ENCODE measurements around the gene TANGO2. TPM values are rescaled to one million over a fixed set of nuclear protein-coding genes. Genes with fewer than 3 reads are reported as not detected.

The TANGO2 gene, protein sequence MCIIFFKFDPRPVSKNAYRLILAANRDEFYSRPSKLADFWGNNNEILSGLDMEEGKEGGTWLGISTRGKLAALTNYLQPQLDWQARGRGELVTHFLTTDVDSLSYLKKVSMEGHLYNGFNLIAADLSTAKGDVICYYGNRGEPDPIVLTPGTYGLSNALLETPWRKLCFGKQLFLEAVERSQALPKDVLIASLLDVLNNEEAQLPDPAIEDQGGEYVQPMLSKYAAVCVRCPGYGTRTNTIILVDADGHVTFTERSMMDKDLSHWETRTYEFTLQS
- polyA plus RNA-seq (ENCODE audit: insufficient read length): 9.4 TPM

DNA sequence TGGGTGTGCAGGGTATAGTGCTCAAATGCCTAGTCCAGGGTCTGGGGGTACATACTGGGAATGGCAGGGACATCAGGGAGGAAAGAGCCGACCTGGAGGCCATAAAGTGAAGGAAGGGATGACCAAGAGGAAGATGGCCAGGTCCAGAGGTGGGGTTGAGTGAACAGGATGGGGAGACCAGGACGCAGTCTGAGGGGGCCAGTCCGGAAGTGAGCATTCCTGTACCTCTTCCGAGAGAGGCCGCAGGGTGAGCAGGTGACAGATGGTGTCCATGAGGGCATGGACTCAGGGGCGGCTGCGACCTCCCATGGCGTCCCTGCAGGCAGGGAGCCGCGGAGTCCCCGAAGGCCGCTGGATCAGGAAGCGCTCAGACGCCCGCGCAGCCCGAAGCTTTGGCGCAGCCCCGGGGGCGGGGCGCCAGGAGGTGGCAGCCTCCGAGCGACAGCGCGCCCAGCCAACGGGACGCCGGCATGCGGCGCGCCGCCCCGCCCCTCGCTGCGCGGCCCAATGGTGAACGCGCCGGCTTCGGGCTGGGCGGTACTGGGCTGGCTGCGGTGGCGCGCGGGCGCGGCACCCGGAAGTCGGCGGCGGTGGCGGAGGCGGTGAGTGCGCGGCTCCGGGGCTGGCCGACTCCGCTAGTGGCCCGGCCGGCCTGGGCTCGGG is at the start of gene TANGO2:
TSS of gene TANGO2 (plus strand) at position 578 of the 663 bp plus-strand sequence. CDS start 15,689 bp downstream, outside the sequence.
- DNase-seq (ENCODE audit: low read depth): peak; percentile 79

DNA sequence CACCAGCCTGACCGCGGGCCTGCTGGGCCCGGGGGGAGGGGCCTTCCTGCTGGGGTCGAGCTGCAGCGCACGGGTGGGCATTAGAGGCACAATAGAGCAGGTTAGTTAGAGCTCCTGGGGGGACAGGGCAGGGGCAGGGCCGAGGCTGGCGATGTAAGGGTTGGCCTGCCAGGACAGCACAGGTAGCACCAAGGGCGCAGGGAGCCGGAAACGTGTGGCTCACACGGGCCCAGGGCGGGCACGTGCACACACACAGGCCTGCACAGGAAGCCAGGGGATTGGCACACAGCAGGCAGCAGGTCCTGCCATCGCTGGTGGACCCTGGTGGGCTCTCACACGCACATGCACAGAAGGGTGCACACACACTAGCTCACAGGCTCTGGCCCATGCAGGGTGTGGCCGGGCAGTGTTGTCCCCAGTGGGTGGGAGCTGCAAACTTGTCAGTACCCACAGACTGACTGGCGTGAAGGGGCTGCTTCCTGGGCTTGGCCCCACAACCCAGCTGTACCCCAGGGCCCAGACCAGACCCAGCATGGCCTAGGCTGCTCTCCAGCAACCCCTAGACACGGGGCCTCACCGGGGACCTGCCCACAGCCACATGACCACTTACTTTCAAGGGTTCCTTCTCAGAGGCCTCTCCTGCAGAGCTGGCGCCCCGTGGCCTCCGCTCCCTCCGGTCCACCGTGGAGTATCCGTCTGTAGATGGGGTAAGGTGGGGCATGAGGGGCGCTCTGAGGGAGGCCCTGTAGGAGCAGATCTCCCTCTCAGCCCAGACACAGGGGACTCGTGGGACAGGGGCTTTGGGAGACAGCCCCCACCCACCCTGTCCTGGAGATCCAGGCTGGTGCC is 49.4 kb upstream of the TANGO2 start:
- DNase-seq (ENCODE audit: low read depth): no peak

DNA sequence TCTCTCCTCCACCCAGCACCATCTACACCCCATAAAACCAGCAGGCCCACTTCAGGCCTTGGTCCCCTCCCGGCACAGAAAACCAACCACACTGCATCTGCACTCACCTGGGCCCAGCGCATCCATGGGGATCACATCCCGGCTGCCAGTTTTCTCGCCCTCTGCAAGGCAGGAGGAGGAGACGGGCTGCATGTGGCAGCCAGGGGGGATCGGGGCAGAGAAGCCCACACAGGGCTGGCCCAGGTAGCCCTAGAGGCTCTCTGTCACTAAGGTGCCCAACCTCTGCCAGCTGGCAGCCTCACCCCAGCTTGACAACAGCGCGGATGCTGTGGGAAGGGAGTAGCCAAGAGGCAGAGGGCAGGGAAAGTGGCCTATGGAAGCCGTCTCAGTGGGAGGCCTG is 48.7 kb upstream of the TANGO2 start:
- DNase-seq (ENCODE audit: low read depth): no peak

DNA sequence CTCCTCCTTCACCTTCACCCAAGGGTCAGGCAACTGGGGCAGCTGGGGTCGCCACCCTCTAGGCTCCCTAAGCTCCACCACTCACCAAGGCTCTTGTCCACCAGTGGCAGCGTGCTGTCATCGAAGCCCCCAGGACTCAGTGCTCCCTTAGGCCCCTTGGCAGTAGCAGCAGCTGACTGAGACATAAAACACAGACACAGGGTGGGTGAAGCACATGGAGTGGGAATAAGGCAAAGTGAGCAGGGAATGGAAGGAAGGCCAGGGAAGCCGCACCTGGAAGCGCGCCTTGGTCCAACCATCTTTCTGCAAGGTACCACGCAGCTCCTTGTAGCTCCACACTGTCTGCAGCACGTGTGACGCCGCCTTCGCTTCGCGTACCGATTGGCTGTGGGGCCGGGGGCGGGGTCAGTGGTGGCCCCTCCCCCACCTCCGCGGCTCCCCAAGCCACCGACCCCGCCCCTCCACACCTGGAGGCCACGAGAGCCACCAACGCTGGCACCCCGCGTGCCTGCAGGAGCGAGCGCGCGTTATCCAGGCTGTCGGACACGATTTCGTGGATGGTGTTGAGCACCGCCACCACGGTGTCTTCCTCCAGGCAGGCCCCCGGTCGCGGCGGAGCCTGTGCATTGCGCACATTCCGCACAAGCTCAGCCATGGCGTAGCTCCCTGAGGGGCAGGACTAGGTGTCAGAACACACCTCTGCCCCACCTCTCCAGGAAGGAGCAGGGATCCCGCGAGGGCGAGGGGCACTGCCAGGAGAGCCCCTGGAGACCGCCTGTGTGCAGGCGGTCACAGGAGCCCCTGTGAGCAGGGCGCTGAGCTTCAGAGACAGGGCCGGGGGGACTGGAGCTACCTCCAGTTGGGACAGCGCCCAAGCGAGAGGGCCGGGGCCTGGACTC is 48.0 kb upstream of the TANGO2 start:
- DNase-seq (ENCODE audit: low read depth): no peak

DNA sequence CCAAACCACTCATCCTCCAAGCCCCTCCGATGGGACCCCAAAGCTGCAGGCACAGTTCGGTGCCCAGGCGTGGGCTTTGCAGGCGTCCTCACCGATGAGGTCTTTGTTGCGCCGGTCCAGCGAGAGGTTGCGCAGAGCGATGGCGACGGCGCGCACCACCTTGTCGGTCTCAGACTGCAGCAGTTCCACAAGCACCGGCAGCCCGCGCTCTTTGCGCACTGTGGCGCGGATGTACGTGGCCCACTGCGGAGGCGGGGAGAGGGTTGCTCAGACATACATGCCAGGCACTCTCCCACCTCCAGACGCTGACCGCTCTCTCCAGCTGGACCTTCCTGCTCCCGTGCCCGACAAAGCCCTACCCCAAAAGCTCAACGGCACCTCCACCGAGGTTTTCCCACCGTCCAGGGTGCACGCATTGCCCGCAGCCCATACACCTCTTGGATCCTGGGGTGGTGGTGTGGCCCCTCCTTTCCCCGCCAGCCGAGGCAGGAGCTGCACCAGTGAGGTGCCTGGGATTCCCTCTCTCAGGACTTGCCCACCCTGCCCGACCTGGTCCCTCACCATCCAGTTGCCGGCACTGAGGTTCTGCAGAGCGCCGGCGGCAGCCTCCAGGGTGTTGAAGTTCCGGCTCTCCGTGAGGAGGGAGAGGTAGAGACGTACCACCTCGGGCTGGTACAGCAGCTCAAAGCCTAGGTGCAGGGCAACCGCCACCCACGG is 47.2 kb upstream of the TANGO2 start:
- no peak for DNase-seq (ENCODE audit: low read depth)

DNA sequence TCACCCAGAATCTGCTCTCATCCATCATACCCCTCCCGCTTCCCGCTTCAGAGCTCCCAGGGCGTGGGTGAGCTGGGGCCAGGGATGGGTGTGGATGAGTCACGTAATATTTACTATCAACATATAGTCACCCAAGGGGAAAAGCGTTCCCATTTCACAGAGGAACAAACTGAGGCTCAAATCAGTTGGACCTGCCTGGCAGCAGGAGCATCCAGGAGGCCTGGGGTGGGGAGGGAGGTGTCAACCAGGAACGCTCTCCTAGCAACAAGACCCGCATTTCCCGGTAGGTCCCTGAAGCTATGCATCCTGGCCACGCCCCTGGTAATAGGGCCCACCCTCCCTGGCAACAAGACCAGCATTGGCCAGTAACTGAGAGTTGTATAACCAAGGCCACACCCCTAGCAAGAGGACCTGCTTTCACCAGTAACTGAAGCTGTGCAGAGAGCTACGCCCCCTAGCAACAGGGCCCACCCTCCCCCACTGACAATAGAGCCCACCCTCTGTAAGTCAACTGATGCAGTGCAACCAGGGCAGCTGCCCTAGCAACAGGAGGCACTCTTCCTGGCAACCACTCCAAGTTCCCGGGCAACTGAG is 46.5 kb upstream of the TANGO2 start:
- DNase-seq (ENCODE audit: low read depth): no peak

DNA sequence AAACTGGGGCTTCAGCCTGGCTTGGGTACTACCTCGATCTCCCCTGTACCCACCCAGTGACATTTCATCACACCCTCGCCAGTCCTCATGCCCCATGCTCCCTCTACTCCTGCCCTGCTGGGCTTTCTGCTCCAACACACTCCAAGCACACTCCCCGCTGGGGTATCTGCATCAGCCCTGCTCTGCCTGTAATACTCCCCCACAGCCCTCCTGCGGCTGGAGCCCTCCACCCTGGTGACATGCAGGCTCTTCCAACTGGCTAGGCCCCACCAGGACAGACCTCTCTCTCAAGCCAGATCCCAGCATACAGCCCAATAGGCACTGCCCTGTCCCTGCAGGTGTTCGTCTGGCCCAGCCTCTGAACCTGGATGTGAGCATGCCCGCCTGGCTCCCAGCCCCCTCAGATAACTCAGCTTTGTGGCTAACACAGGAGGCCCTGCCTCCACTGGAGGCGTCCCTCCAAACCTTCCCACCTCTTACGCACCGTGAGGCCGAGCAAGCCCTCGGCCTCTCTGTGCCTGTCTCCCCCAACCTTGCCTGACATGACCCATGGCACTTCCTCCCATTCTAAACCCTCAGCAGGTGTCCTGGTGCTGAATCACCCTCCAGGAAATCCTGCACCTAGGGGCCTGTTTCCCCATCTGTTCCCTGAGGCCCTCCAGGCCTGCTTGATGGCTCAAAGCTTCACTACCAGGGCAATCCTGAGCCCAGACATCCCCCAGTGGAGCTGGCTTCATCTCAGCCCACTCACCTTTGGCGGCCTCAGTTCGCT is 45.8 kb upstream of the TANGO2 start:
- no peak for DNase-seq (ENCODE audit: low read depth)

DNA sequence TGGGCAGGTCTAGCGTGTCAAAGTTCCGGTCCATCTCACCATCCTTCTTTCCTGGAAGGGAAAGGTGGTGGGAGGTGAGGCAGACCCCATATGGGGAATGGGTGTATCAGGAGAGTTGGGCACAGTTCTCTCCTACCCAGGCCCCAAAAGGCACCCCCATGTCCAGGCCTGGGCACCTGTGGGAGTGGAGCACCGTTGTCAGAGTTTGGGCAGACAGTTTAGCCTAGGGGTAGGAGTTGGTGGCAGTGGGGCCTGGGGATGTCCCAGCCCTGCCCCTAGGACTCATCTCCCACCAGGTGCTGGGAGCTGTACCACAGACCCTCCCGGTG is 45.2 kb upstream of the TANGO2 start:
- no peak for DNase-seq (ENCODE audit: low read depth)

DNA sequence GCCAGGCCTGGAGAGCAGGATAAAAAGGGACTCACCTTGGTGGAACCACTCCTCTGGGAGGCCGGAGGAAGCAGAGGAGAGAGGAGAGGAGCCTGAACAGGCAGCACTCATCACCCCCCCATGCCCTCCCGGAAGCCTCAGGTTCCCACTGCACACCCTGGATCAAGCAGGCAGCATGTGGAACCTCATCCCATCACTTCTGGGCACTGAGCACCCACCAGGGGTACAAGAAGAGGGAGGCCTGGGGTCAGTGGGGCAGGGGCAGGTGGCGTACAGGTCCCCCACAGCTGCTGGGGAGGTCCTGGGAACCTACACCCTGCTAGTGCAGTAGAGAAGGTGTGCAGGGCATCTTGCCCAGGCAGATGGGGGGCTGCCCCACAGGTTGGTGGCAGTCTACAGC is 44.2 kb upstream of the TANGO2 start:
- DNase-seq (ENCODE audit: low read depth): no peak

DNA sequence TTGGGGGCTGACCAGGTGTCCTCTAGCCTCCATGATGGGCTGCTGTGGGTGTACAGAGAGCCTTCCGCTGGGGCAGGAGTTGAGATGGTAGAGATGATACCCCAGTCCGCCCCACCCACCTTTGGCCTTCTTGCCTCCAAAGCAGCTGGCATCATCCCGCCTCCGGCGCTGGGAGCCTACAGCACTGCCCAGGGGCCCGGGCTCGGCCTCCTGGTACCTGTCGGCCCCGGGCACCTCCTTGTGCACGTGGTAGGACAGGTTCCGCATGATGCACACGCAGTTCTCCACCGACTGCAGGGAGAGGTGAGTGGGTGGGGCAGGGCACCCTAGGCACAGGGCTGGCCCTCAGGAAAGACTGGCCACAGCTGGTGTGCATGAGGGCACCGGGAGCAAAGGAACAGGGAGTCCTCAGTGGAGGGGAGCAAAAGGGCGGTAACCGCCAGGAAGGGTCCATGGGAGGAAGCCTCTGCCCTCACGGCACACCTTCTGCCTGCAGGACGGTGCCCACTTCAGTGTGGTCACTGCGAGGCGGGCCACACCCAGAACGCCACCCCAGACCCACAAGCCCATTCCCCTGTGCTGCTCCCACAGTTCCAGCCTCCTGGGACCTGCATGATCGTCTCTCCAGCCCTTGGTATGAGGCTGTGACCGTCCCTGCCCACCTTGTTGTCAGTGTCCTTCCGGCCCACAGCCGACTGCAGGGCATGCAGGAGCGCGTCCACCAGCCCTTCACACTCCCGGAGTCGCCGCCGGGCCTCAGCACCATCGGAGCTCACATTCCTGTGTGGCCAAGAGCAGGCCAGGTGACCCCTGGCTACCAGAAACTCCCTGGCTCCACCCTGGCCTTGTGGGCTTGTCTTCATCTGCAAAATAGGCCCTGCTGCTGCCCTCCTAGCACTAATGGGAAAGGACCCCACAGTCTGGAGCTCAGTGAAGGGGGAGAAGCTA is 43.3 kb upstream of the TANGO2 start:
- DNase-seq (ENCODE audit: low read depth): no peak

DNA sequence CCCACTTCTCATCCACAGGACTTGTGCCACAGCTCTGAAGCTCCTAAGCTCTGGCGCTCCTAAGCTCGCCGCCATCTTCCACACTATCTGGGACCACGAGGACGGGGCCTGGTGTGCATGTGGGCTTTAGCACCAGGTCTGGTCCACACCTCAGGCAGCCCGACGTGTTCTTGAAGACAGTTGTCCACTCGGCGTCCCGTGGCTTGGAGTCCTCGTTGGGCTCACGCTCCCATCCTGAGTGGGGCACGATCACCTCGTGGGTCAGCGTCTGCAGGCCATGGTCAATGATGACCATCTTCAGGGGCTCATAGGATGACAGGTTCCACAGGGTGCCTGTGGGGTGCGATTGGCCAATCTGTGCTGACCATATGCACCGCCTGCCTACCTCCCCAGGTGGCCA is 42.2 kb upstream of the TANGO2 start:
- no peak for DNase-seq (ENCODE audit: low read depth)

DNA sequence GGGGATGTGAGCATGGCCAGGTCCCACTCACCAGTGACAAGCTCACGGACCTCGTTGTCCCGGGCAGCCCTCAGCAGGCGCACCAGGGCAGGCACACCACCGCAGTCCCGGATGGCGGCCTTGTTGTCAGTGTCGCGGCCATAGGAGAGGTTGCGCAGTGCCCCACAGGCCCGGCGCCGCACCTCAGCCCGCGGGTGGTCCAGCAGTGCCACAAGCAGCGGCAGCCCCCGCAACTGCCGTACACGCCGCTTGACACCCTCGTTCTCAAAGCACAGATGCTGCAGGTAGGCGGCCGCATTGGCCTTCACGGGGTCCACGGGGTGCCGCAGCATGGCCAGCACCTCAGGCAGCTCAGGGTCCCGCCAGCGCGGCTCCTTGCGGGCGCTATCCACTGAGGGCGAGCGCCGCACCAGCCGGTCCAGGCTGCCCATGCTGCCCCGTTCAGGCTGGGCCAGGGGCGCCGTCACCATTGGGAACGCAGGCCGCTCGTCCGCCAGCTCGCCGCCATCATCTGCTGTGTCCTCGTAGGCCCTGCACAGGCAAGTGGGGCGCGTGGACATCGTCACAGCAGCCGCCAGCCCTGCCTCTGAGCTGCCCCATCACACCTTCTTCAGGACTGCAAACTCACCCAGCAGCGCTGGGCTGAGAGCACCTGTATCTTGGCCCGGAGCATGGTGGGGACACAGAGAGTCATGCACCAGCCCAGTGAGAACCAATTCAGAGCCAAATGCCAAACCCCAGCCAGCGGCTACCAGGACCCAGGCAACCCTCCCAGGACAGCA is 41.0 kb upstream of the TANGO2 start:
- DNase-seq (ENCODE audit: low read depth): no peak

DNA sequence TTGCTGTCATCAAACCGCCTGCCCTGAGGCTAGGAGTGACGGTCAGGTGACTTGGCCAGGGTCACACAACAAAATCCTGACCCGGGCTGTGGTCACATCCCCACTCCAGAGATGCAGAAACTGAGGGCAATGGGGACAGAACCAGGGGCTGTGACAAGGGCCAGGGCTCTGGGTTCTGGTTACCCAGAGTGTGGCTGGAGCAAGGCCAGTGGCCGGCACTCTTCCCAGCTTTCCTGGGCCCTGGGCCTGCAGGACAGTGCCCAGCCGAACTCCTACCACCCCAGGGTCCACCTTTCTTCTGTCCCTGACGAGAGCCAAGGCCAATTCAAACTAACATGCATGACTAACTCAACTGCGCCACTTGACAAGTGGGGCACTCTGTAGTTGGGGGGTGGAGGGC is 40.1 kb upstream of the TANGO2 start:
- DNase-seq (ENCODE audit: low read depth): no peak

DNA sequence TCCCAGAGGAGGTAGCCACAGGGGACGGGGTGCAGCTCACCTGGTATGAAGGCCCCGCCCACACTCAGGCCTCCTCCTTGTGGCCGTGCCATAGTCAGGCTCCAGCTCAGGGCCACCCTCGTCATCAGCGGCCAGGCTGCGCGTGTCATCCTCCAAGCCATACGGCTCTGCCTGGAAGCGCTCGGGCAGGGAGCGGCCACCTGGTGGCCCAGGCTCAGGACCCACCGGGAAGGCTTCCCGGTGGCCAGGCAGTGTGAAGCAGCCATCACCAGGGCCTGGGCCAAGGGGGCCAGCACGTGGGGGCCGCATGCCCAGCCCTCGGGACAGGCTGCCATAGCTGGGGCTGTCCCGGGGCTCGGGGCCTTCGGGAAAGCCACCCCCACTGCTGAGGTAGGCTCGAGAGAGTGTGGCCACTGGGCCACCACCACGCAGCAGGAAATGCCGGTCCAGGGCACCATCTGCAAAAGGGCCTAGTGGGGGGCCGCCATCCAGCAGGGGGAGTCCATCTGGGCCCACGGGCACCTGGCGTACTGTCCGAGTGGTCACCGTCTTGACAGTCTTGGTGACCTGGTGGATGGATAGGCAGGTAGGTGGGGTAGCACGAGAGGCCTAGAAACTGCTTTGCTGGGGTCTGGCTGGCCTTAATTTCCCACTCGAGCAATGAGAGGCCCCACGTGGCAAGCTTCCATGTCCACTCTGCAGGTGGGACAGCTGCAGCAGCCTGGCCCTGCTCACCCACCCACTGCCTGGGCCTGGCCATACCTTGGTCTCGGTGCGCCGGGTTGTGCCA is 39.5 kb upstream of the TANGO2 start:
- no peak for DNase-seq (ENCODE audit: low read depth)

DNA sequence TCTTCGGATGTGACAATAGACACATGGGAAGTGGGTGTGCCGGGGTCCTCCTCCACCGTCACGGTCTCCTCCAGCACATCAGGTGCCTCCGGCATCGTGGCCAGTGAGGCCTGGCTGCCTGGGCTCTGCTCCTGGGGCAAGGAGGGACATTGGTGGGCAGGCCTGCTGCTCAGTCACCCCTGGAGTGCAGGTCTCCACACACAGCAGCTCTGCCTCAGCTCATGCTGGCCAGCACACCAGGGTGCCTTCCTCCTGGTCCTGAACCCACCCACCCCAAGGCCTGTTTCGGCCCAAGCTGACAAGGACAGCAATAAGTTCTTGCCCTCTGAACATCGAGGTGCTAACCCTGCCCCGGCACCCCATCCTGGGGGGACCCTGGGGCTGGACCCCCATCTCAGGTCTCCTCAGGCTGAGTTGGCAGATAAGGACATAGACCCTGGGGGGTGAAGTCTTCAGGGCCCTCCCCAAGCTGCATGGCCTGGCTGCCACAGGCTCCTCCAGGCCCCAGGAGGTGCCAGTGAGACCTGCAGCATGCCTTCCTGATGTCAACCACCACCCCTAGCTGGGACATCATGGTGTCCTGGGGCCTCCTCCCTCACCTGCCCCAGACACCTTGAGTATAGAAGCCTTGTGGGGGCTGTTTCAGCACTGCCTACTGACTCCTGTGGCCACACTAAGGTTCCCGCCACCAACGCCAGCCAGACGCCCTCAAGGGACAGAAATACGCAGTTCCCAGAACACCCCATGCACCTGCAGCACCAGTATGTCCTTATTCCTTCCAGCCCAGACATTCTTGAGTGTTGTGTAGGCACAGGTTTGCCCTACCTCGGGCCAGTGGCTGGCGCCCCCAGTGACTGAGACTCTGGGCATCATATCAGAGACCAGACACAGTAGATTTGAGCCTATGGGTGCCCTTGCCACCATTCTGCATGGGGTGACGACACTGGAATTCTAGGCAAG is 38.7 kb upstream of the TANGO2 start:
- DNase-seq (ENCODE audit: low read depth): no peak

Data from forelimb muscle (tissue), 1 donor.